ENCODE results near the gene NMB. TPM values are rescaled to one million over a fixed set of nuclear protein-coding genes. Genes with fewer than 3 reads are reported as not detected.

The NMB gene
- total RNA-seq, 4 donors from 2014 or later: 3.6 to 7.4 (median 5.1) TPM

- no peak overlapping the region for H3K27ac ChIP-seq (replicated peaks in 1 of 4)
- no peak for TF ChIP-seq EP300 (IDR thresholded peaks at IDR 0.05)
- TF ChIP-seq CTCF (IDR thresholded peaks at IDR 0.05): no peak
- no peak for TF ChIP-seq POLR2AphosphoS5 (IDR thresholded peaks at IDR 0.05)
- TF ChIP-seq POLR2A (IDR thresholded peaks at IDR 0.05; ENCODE audit: low read depth): no peak
- no peak overlapping the region for H3K4me3 ChIP-seq
- H3K27me3 ChIP-seq: no peaks in the 10 kb centered on the region
- WGBS: 95% methylated on average over 1 of the region's 1 CpG
- intact Hi-C loops (cut with DNase I): no loop called here
- H3K36me3 ChIP-seq: peaks cover 0 to 85% (median 59%) of the 10 kb centered on the region in 4 donors
- DNase-seq (ENCODE audit: extremely low spot score): no peak
- H3K9me3 ChIP-seq: no peaks in the 10 kb centered on the region
- no peaks in the 10 kb centered on the region for H3K4me1 ChIP-seq
These were observed 26.1 kb upstream of the NMB start for GRCh38 chr15:84684092-84684491.

GRCh38 chr15:84681831-84682230, 23.8 kb upstream of the NMB start:
- Histone ChIP-seq H3K4me3 (no peak overlapping the region), H3K4me1 (no peaks in the 10 kb centered on the region), H3K27ac (replicated peaks in 1 of 4) (no peak overlapping the region), H3K36me3 (peaks cover 0 to 83% (median 58%) of the 10 kb centered on the region in 4 donors), H3K27me3 (no peaks in the 10 kb centered on the region), H3K9me3 (no peaks in the 10 kb centered on the region)
- WGBS: 86% methylated on average over 3 of the region's 3 CpGs
- intact Hi-C loops (cut with DNase I): no loop called here
- no peak for TF ChIP-seq EP300 (IDR thresholded peaks at IDR 0.05)
- no peak for TF ChIP-seq POLR2A (IDR thresholded peaks at IDR 0.05; ENCODE audit: low read depth)
- TF ChIP-seq CTCF (IDR thresholded peaks at IDR 0.05): no peak
- no peak for TF ChIP-seq POLR2AphosphoS5 (IDR thresholded peaks at IDR 0.05)
- DNase-seq (ENCODE audit: extremely low spot score): no peak

- H3K4me3 ChIP-seq: no peak overlapping the region
- H3K27ac ChIP-seq (replicated peaks in 1 of 4): no peak overlapping the region
- intact Hi-C loops (cut with DNase I): no loop called here
- H3K36me3 ChIP-seq: peaks cover 18 to 75% (median 62%) of the 10 kb centered on the region in 4 donors
- TF ChIP-seq POLR2AphosphoS5 (IDR thresholded peaks at IDR 0.05) (no peak), CTCF (IDR thresholded peaks at IDR 0.05) (no peak), POLR2A (IDR thresholded peaks at IDR 0.05; ENCODE audit: low read depth) (no peak)
- no peaks in the 10 kb centered on the region for H3K4me1 ChIP-seq
- no peaks in the 10 kb centered on the region for H3K27me3 ChIP-seq
- no peak for DNase-seq (ENCODE audit: extremely low spot score)
- H3K9me3 ChIP-seq: no peaks in the 10 kb centered on the region
These were observed 13.2 kb upstream of the NMB start for GRCh38 chr15:84671211-84671610.

- Histone ChIP-seq H3K27ac (replicated peaks in 1 of 4) (no peak overlapping the region), H3K9me3 (no peaks in the 10 kb centered on the region), H3K4me1 (no peaks in the 10 kb centered on the region), H3K4me3 (no peak overlapping the region), H3K36me3 (peaks cover 18 to 83% (median 69%) of the 10 kb centered on the region in 4 donors), H3K27me3 (no peaks in the 10 kb centered on the region)
- TF ChIP-seq POLR2A (IDR thresholded peaks at IDR 0.05; ENCODE audit: low read depth) (no peak), EP300 (IDR thresholded peaks at IDR 0.05) (no peak), POLR2AphosphoS5 (IDR thresholded peaks at IDR 0.05) (no peak), CTCF (IDR thresholded peaks at IDR 0.05) (no peak)
- no peak for DNase-seq (ENCODE audit: extremely low spot score)
- intact Hi-C loops (cut with DNase I): no loop called here
- 85% methylated on average over 8 of the region's 8 CpGs for WGBS
These were observed 11.7 kb upstream of the NMB start for GRCh38 chr15:84669726-84670125.

GRCh38 chr15:84668221-84668982, 10.4 kb upstream of the NMB start:
- Histone ChIP-seq H3K4me1 (no peaks in the 10 kb centered on the region), H3K27me3 (no peaks in the 10 kb centered on the region), H3K4me3 (no peak overlapping the region), H3K9me3 (no peaks in the 10 kb centered on the region), H3K27ac (replicated peaks in 1 of 4) (no peak overlapping the region), H3K36me3 (peaks cover 13 to 74% (median 61%) of the 10 kb centered on the region in 4 donors)
- intact Hi-C loops (cut with DNase I): no loop called here
- no peak for DNase-seq (ENCODE audit: extremely low spot score)
- no peak for TF ChIP-seq POLR2A (IDR thresholded peaks at IDR 0.05; ENCODE audit: low read depth)
- TF ChIP-seq CTCF (IDR thresholded peaks at IDR 0.05): no peak
- TF ChIP-seq EP300 (IDR thresholded peaks at IDR 0.05): no peak
- no peak for TF ChIP-seq POLR2AphosphoS5 (IDR thresholded peaks at IDR 0.05)
- 88% methylated on average over 3 of the region's 3 CpGs for WGBS

All from esophagus muscularis mucosa (tissue), 4 donors.